ENCODE results near the gene CLGN.

Gene CLGN

DNA sequence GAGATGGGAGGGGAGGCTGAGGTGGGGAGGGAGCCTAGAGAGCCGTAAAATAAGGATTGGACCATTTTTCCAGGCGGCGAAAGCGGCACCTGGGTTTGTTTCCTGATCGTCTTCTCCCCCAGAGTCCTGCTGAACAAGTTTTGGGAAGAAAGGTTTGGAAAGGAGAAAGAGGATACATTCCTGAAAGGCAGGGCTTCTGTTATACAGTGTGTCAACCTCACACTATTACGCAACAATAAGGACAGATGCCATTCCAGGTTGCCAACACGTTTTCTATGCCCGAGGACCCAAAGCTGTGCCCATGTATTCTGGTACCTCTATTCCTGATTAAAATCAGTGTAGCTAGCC, 53.3 kb downstream of the CLGN start:
- DNase-seq = no peak

GRCh38 chr4:140373328-140374129, 53.9 kb downstream of the CLGN start, which contains the start of gene SCOC:
Gene SCOC (plus strand): TSS chr4:140373646. CDS start chr4:140379171, 5,525 bp downstream.
- peak; percentile 87 to 92 (median 89) for DNase-seq

DNA sequence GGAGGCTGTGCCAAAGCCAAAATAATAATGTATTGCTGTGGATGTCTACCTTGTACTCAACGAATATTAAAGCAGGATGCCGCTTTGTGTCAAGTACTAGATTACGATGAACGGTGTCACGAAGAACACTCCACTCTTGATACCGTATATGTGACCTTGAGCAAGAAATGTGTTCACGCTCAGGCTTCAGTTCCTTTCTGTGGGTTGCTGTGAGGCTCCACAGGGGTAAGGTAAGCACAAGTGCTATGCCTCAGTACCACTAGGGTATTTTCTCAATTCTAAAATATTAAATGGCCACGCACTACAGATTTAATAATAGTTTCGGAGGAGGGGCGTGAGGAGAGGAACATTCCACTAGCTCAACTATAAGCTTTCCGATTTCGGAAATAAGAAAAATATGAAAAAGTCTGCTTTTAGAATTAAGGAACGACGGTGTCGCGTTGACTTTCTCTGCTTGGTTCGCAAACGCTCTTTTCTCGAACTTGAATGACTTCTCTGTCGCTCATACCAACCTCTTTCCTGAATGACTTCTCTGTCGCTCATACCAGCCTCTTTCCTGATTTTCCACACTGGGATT, 54.6 kb downstream of the CLGN start:
- DNase-seq = peak in 3 of 4 experiments; percentile 0 to 7 (median 2)

DNA sequence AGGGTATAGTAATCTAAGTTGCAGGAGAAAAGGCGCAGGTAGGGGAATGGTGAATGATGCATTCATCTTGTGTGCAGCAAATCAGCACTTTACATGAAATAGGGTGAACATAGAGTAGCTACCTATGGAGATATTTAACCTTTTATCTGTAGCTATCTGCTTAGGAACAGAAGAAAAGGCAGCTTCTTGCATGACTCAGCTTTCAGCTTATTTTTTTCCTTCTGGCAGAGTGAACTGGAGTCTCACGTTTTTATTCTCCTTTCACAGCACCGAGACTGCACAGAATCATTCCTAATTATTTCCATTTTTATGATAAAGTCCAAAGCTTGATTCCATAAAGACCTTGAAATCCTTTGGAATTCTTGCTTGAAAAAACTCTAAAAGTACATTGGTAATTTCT, 58.8 kb downstream of the CLGN start:
- no peak for DNase-seq

DNA sequence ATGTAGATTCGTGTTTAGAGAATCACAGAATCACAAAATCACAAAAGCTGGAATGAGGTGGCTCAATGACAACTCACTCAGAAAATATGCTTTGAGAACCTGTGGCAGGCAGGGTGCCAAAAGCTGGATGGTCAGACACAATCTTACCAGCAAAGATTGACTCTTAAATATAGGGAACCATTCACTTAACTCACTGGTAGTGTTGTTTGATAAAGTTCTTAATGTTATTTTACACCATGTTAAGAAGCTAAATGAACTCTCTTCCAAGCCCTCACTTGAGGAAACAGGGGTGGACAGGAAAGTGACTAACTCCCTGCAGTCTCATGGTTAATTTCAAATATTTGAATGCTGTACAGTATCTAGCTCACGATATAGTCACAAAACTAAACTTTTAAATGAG, 59.7 kb downstream of the CLGN start:
- no peak for DNase-seq

DNA sequence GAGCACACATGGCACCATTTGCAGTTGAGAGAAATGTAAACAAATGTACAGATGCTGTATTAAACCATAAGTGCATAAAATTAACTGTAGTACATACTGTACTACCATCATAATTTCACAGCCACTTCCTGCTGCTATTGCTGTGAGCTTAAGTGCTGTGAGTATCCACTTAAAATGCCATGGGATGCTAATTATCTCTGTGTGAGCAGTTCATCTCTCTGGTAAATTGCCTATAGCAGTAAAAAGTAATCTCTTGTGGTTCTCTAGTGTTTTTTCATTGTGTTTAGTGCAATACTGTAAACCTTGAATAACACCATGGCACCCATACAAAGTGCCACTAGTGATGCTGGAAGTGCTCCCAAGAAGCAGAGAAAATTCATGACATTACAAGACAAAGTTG, 63.9 kb downstream of the CLGN start:
- DNase-seq = no peak

- DNase-seq = no peak
Observed at GRCh38 chr4:140363051-140363450, 64.4 kb downstream of the CLGN start.

DNA sequence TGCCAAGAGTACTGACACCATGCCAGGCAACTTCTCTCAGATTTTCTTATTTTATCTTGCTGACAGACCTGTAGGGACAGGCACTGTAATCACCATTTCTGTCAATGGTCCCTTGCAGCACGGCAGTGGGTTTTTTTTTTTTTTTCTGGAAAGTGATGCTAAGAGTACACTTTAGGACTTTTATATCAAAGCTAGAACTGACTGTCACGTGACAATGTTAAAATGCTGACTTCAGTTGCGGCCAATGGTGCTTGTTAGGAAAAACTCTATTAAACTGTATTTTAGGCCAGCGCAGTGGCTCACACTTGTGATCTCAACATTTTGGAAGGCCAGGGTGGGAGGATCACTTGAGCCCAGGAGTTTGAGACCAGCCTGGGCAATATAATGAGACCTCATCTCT, 66.3 kb downstream of the CLGN start:
- DNase-seq = no peak

DNA sequence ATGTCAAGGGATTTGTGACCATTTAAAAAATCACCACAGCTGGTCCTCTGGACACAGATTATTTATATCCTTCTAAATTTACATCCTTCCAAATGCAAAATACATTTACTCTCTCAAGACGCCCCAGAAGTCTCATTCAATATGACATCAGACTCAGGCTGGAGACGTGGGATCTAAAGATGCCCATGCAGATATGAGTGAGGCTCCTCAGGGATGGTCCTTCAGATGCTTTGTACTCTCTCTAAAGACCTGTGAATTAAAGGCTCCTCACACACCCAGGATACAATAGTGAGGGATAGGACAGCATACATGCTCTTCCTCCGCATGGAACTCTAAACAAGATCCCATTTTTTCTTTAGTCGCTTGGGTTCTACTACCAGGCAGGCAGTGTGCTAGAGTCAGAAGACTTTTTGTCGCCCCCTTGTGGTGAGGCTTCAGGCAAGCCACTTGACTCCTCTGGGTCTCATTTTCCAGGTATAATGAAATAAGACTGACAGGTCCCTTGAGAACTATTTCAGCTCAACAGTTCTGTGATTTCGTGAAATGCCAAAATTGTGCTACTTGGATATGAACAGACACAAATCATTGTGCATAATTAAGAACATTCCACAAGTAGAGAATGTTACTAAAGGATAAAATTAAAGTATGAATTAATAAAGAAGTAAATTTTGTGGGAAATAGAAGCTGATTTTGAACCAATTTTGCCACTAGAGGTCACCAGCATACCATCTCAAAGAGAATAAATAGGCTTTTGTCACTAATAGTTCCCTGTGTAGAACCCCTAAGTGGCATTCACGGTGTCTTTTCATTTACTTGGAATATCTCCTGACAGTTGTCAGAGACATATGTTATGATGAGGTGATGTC, 67.7 kb downstream of the CLGN start:
- DNase-seq = peak; percentile 41 to 70 (median 56)

GRCh38 chr4:140358281-140358680, 69.2 kb downstream of the CLGN start:
- no peak for DNase-seq

DNA sequence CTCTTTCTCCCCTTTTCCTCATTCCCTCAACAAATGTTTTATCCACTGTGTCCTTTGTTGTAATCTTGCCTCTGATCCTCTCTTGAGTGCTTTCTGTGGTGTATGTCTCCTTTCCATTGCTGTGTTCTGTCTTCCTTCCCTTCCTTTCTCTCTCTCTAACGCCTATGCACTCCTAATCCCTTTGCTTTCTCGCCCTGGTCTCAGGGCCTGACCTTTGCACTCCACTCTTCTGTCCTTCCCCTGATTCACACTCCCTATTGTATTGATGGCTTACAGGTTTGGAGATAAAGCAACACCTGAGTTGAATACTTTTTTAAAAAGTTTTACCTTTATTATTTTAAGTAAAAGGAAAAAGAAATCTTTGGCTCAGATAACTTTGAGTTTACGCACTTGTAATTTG, 69.6 kb downstream of the CLGN start:
- DNase-seq = no peak

GRCh38 chr4:140355288-140355687, 72.2 kb downstream of the CLGN start:
- DNase-seq = no peak

DNA sequence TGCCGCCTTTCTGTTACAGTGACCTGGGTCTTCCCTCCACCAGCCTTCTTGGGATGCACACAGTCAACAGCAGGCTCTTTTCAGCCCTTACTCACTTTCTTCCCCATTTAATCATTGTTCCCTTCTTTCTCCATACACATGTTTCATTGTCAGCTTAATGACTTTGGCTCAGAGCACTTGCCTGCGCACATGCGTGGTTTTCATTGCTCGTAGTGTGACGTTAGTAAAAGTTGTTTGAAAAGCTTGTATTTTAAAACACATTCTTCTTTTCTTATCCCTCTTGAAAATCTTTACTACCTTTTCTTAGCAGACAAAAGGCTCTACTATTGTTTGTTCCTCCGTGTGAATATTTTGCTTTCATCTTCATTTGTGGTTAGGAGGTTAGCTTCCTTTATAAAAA, 73.7 kb downstream of the CLGN start:
- DNase-seq = no peak

GRCh38 chr4:140351093-140352075, 76.1 kb downstream of the CLGN start:
- DNase-seq = no peak

DNA sequence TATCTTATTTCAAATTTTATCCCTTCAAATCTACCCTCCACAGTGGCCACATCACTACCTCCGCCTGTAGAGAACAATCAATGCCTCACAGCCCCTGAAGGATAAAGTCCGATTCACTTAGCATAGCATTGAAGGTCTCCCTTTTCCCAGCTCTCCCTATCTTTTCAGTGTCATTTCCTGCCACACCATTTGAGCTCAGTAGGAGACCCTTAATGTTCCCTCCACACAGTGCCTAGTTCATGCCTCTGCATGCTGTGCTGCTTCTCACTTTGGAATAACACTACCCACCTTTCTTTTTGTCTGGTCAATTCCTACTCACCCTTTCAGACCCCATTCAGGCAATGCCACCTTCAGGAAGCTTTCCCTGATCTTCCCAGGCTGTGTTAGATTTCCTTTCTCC, 77.6 kb downstream of the CLGN start:
- DNase-seq = no peak

- DNase-seq = no peak
Observed at GRCh38 chr4:140346136-140346535, 81.3 kb downstream of the CLGN start.

GRCh38 chr4:140344621-140345020, 82.8 kb downstream of the CLGN start:
- DNase-seq = no peak

GRCh38 chr4:140344101-140344500, 83.3 kb downstream of the CLGN start:
- no peak for DNase-seq

DNA sequence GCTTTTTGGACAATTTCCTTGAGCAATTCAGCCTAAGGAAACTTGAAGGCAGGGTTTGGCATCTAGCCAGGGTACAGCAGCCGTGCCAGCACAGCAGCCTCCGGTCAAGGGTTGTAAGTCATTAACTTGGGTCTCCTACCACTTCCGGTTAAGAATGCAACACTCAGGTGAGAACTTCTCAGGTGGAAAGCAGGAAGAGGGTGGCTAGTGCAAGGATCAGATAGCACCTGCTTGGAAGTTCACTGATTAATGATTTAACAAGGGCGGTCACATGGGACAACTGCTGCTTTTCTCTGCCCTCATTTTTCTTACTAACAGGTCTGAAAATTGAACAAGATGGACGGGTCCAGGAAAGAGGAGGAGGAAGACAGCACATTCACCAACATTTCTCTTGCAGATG, 84.1 kb downstream of the CLGN start:
- DNase-seq = no peak

DNA sequence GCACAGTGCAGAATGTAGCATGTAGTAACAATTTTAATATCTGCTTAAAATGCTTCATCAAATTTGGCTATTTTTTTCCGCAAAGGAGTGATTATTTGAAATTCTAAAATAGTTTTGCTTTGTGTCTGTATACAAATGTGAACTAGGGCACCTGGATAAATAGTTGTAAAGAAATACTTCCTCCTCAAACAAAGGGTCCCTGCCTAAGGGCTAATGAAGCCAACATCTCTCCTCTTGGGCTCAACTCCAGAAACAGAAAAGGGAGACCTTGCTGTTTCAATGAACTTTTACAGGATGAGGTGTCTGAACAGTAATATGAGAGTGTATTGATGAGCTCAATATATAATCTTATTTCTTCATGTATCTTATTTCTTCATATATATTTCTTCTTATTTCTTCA, 84.8 kb downstream of the CLGN start:
- DNase-seq = no peak
